Thyroid gland (tissue), 4 donors: ENCODE results near the gene TGM1.

Experiments
- POLR2A ChIP-seq, 2 donors: fragments of 450-650 bp; IDR thresholded peaks; one replicate each; pipeline ENCODE4 v1.6.1; 2017; ENCODE audit warnings: antibody characterized with exemption in 2 of 2, mild to moderate bottlenecking in 2 of 2, moderate library complexity in 1 of 2
- TF ChIP-seq, protein P1 (sequence below), 6 experiments: fragments of 200-600 bp in 3 of 6; fragments of 450-650 bp in 3 of 6; sonication (generic) in 3 of 6; IDR thresholded peaks; one replicate each; pipeline ENCODE4 v1.5.1; 2016 to 2019; ENCODE audit warnings: antibody characterized with exemption in 6 of 6, mild to moderate bottlenecking in 2 of 6, inconsistent platforms in 1 of 6, moderate library complexity in 1 of 6

DNA sequence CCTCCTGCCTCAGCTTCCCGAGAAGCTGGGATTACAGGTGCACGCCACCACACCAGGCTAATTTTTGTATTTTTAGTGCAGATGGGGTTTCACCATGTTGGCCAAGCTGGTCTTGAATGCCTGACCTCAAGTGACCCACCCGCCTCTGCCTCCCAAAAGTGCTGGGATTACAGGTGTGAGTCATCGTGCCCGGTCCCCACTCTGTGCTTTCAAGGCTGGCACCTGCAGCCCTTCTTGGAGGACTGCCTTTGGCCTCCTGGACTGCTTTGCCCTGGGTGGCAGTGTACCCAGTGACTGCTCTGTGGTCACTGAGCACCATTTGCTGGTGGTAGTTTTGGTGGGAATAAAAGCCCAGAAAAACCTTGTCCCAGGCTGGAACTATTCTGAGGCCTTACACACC lies 24.0 kb upstream of the TGM1 start:
- TF ChIP-seq, protein P1, sequence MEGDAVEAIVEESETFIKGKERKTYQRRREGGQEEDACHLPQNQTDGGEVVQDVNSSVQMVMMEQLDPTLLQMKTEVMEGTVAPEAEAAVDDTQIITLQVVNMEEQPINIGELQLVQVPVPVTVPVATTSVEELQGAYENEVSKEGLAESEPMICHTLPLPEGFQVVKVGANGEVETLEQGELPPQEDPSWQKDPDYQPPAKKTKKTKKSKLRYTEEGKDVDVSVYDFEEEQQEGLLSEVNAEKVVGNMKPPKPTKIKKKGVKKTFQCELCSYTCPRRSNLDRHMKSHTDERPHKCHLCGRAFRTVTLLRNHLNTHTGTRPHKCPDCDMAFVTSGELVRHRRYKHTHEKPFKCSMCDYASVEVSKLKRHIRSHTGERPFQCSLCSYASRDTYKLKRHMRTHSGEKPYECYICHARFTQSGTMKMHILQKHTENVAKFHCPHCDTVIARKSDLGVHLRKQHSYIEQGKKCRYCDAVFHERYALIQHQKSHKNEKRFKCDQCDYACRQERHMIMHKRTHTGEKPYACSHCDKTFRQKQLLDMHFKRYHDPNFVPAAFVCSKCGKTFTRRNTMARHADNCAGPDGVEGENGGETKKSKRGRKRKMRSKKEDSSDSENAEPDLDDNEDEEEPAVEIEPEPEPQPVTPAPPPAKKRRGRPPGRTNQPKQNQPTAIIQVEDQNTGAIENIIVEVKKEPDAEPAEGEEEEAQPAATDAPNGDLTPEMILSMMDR (IDR thresholded peaks at IDR 0.05): no peak
- TF ChIP-seq POLR2A (IDR thresholded peaks at IDR 0.05): no peak
